DOHH2 (cell line): Measurements from ENCODE around the gene PCDHGB1.
"Not testable (repeated sequence)": the region's sequence is repeated elsewhere in the genome, so short reads cannot be mapped to it uniquely, and the experiment has no call there.

Experiments used
- H3F3A ChIP-seq: fragments of 200-600 bp; sonication (generic), shearing (Covaris generic); 2 replicates; pipeline ENCODE4 v1.6.0; 2016; ENCODE audit warnings: antibody characterized with exemption, mild to moderate bottlenecking; ENCODE audit not compliant: control insufficient read depth, insufficient read depth
- H3K27ac ChIP-seq: fragments of 200-600 bp; sonication (generic); 2 replicates; pipeline ENCODE4 v1.5.1; 2014; ENCODE audit warnings: low read depth, mild to moderate bottlenecking, low read length, moderate library complexity
- H3K27me3 ChIP-seq: fragments of 200-600 bp; sonication (generic); 2 replicates; pipeline ENCODE4 v1.6.1; 2014; ENCODE audit warnings: mild to moderate bottlenecking, low read length, mixed read lengths; ENCODE audit not compliant: control insufficient read depth
- H3K36me3 ChIP-seq: fragments of 200-600 bp; sonication (generic); 2 replicates; pipeline ENCODE4 v1.6.1; 2014; ENCODE audit warnings: mild to moderate bottlenecking, low read length, moderate library complexity, mixed read lengths; ENCODE audit not compliant: control insufficient read depth
- H3K4me1 ChIP-seq: fragments of 200-600 bp; sonication (generic); 2 replicates; pipeline ENCODE4 v1.6.1; 2014; ENCODE audit warnings: mild to moderate bottlenecking, low read length, mixed read lengths; ENCODE audit not compliant: control insufficient read depth
- H3K4me2 ChIP-seq: fragments of 200-600 bp; sonication (generic); 2 replicates; pipeline ENCODE4 v1.6.0; 2014; ENCODE audit warnings: mild to moderate bottlenecking, low read length, moderate library complexity
- H3K4me3 ChIP-seq: fragments of 200-600 bp; sonication (generic); 2 replicates; pipeline ENCODE4 v1.5.1; 2014; ENCODE audit warnings: mild to moderate bottlenecking, low read length, mixed read lengths
- H3K79me2 ChIP-seq: fragments of 200-600 bp; sonication (generic); 2 replicates; pipeline ENCODE4 v1.6.1; 2014; ENCODE audit warnings: mild to moderate bottlenecking, low read length, mixed read lengths; ENCODE audit not compliant: control insufficient read depth
- H3K9me2 ChIP-seq: fragments of 200-600 bp; sonication (generic); replicated peaks from 2 replicates; pipeline ENCODE4 v1.6.1; 2014; ENCODE audit warnings: mild to moderate bottlenecking, low read length, mixed read lengths; ENCODE audit not compliant: control insufficient read depth
- H3K9me3 ChIP-seq: fragments of 200-600 bp; sonication (generic); 2 replicates; pipeline ENCODE4 v1.6.1; 2014; ENCODE audit warnings: antibody characterized with exemption, low read length, mixed read lengths; ENCODE audit not compliant: control insufficient read depth, insufficient read depth
- H4K20me1 ChIP-seq: fragments of 200-600 bp; sonication (generic); 2 replicates; pipeline ENCODE4 v1.6.0; 2014; ENCODE audit warnings: low read depth, mild to moderate bottlenecking, antibody characterized with exemption, low read length, moderate library complexity; ENCODE audit not compliant: control insufficient read depth, insufficient read depth
- CTCF ChIP-seq: fragments of 200-600 bp; sonication (generic); IDR thresholded peaks from one replicate; pipeline ENCODE4 v1.5.1; 2014; ENCODE audit warnings: antibody characterized with exemption, mild to moderate bottlenecking, low read depth, low read length; ENCODE audit not compliant: poor library complexity, severe bottlenecking
- EZH2phosphoT487 ChIP-seq: fragments of 200-600 bp; sonication (generic); IDR thresholded peaks from 2 replicates; pipeline ENCODE4 v1.6.1; 2017; ENCODE audit warnings: borderline replicate concordance, mild to moderate bottlenecking, antibody characterized with exemption, low read length, moderate library complexity, mixed read lengths

PCDHGB1 gene

GRCh38 chr5:141343242-141343952 is 6.5 kb upstream of the PCDHGB1 start, which contains the start of gene PCDHGA3:
PCDHGA3 (plus strand) TSS chr5:141343829; CDS start chr5:141344034, 205 bp downstream.
- Histone ChIP-seq H3K4me2 (no peak within 1 kb of the TSS), H4K20me1 (no peaks in the 10 kb centered on the region), H3K27ac (no peak within 1 kb of the TSS), H3K9me3 (peaks cover 23% of the 10 kb centered on the region; the same call in 1 of the 2 replicates), H3K4me3 (no peak within 1 kb of the TSS), H3F3A (no peaks in the 10 kb centered on the region), H3K9me2 (no peaks in the 10 kb centered on the region), H3K4me1 (no peaks in the 10 kb centered on the region), H3K79me2 (no peaks in the 10 kb centered on the region), H3K36me3 (no peaks in the 10 kb centered on the region), H3K27me3 (no peaks in the 10 kb centered on the region)
- TF ChIP-seq EZH2phosphoT487 = no peak
- TF ChIP-seq CTCF = peak; percentile 65

- no peaks in the 10 kb centered on the region for H3F3A ChIP-seq
- H3K4me3 ChIP-seq = no peak overlapping the region
- H3K9me3 ChIP-seq = peaks cover 18% of the 10 kb centered on the region; the same call in 1 of the 2 replicates
- H3K27me3 ChIP-seq = no peaks in the 10 kb centered on the region
- no peaks in the 10 kb centered on the region for H3K4me1 ChIP-seq
- no peaks in the 10 kb centered on the region for H4K20me1 ChIP-seq
- no peaks in the 10 kb centered on the region for H3K79me2 ChIP-seq
- H3K27ac ChIP-seq = no peak overlapping the region
- no peaks in the 10 kb centered on the region for H3K36me3 ChIP-seq
- H3K4me2 ChIP-seq = no peak overlapping the region
- no peaks in the 10 kb centered on the region for H3K9me2 ChIP-seq
- TF ChIP-seq EZH2phosphoT487 (no peak), CTCF (no peak)
Measured at GRCh38 chr5:141343953-141344463, 5.9 kb upstream of the PCDHGB1 start.

GRCh38 chr5:141345327-141345726 is 4.6 kb upstream of the PCDHGB1 start:
- peaks cover 9% of the 10 kb centered on the region; the same call in 1 of the 2 replicates for H3K9me3 ChIP-seq

DNA sequence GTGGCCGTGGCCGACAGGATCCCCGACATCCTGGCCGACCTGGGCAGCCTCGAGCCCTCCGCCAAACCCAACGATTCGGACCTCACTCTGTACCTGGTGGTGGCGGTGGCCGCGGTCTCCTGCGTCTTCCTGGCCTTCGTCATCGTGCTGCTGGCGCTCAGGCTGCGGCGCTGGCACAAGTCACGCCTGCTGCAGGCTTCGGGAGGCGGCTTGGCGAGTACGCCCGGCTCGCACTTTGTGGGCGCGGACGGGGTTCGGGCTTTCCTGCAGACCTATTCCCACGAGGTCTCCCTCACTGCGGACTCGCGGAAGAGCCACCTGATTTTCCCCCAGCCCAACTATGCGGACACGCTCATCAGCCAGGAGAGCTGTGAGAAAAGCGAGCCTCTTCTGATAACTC is 3.9 kb upstream of the PCDHGB1 start:
- H3K79me2 ChIP-seq, H3K27me3 ChIP-seq, H3K4me2 ChIP-seq, H3K9me2 ChIP-seq, H3F3A ChIP-seq, H3K36me3 ChIP-seq, H3K27ac ChIP-seq, H3K4me1 ChIP-seq, H4K20me1 ChIP-seq, H3K4me3 ChIP-seq: not testable (repeated sequence)
- H3K9me3 ChIP-seq = peaks cover 12% of the 10 kb centered on the region; the same call in 1 of the 2 replicates

More at GRCh38 chr5:141345327-141345726, 4.6 kb upstream of the PCDHGB1 start:
- no peaks in the 10 kb centered on the region for H3K27me3 ChIP-seq
- H4K20me1 ChIP-seq = no peaks in the 10 kb centered on the region
- TF ChIP-seq EZH2phosphoT487 = no peak
- no peak for TF ChIP-seq CTCF
- H3K9me2 ChIP-seq = no peaks in the 10 kb centered on the region
- no peaks in the 10 kb centered on the region for H3K79me2 ChIP-seq
- H3K27ac ChIP-seq = no peak overlapping the region
- no peaks in the 10 kb centered on the region for H3F3A ChIP-seq
- H3K4me1 ChIP-seq = peaks cover 7% of the 10 kb centered on the region
- no peaks in the 10 kb centered on the region for H3K36me3 ChIP-seq
- H3K4me3 ChIP-seq = no peak overlapping the region
- H3K4me2 ChIP-seq = no peak overlapping the region
